Heart left ventricle (tissue), 16 donors: ENCODE results near the gene ADM2. TPM values are rescaled to one million over a fixed set of nuclear protein-coding genes. Genes with fewer than 3 reads are reported as not detected.

Source experiments
- ATAC-seq, 4 donors: fragments of 200-7000 bp; cut with Tn5 transposase; one replicate each; pipeline ENCODE4 v1.9.1; 2020 to 2022; ENCODE audit warnings: moderate library complexity in 4 of 4, mild to moderate bottlenecking in 3 of 4, moderate number of reproducible peaks in 1 of 4
- DNase-seq, 5 donors: peaks; one replicate each; pipeline ENCODE4 v3.0.0-alpha.2; 2020
- H3K27ac ChIP-seq, 12 donors: fragments of 200-600 bp; sonication (generic) in 4 of 12; one replicate each; pipeline versions ENCODE4 v1.5.0 to v1.8.0; 2016 to 2022; ENCODE audit warnings: mild to moderate bottlenecking in 2 of 12
- H3K27me3 ChIP-seq, 9 donors: fragments of 200-600 bp; sonication (generic) in 2 of 9; one replicate each; pipeline versions ENCODE4 v1.5.1 to v1.8.0; 2016 to 2022; ENCODE audit warnings: mild to moderate bottlenecking in 3 of 9
- H3K36me3 ChIP-seq, 9 donors: fragments of 200-600 bp; sonication (generic) in 2 of 9; one replicate each; pipeline versions ENCODE4 v1.5.0 to v1.8.0; 2018 to 2022; ENCODE audit warnings: mild to moderate bottlenecking in 2 of 9
- H3K4me1 ChIP-seq, 12 donors: fragments of 200-600 bp; sonication (generic) in 4 of 12; one replicate each; pipeline versions ENCODE4 v1.5.0 to v1.8.0; 2016 to 2022; ENCODE audit warnings: mild to moderate bottlenecking in 3 of 12
- H3K4me3 ChIP-seq, 12 donors: fragments of 200-600 bp; sonication (generic) in 4 of 12; one replicate each; pipeline versions ENCODE4 v1.5.0 to v1.8.0; 2017 to 2022; ENCODE audit warnings: mild to moderate bottlenecking in 9 of 12, moderate library complexity in 4 of 12
- H3K9me3 ChIP-seq, 12 donors: fragments of 200-600 bp; sonication (generic) in 4 of 12; one replicate each; pipeline versions ENCODE4 v1.5.0 to v1.8.0; 2016 to 2022; ENCODE audit warnings: mild to moderate bottlenecking in 1 of 12
- CTCF ChIP-seq, 12 donors: fragments of 200-600 bp; sonication (generic) in 4 of 12; IDR thresholded peaks; one replicate each; pipeline versions ENCODE4 v1.5.0 to v1.8.0; 2018 to 2022; ENCODE audit warnings: antibody characterized with exemption in 12 of 12, mild to moderate bottlenecking in 5 of 12
- POLR2A ChIP-seq, 2 donors: fragments of 450-650 bp; IDR thresholded peaks; one replicate each; pipeline ENCODE4 v1.6.1; 2017; ENCODE audit warnings: antibody characterized with exemption in 2 of 2, mild to moderate bottlenecking in 2 of 2, moderate library complexity in 2 of 2
- WGBS, 4 donors: extraction: QIAGEN DNeasy Blood & Tissue Kit in 2 of 4; methylation state at CpG; one replicate each; pipeline versions ENCODE4 v1.1.5 to v1.1.7; 2013 to 2018; 5-methylcytosine and 5-hydroxymethylcytosine counted together
- intact Hi-C, 10 donors: fragments of 100-400 bp; cut with DNase I; formaldehyde crosslinking; loops; one replicate each; pipeline versions ENCODE4 v1.11.1 to v1.14.2; 2022
- polyA plus RNA-seq, 2 donors: library from polyadenylated mRNA; stranded (reverse); fragments of 200-250 nt; gene quantifications; one replicate each; pipeline ENCODE4 v1.2.3, GENCODE V29; 2013
- total RNA-seq, 9 donors: library from RNA; depleted of rRNA in 2 of 9; stranded (reverse); fragments of >200 nt in 2 of 9; fragmentation: NEBNext Ultra II Directional in 3 of 9; extraction: Animal tissue kit (Norgen Biotek cat#: 25700) in 3 of 9; gene quantifications; one replicate each; pipeline versions ENCODE4 v1.1.0 to v1.2.4, GENCODE V29; 2016 to 2023
- donor health status: ischemic (EF 13 %, LVEDD 7.1; RV severe dilation, severe dysfunction).
- donor health status: healthy with polysubstance abuse.
- donor health status: DM: no; HTN: yes; CAD: no.
- donor health status: DM: no; HTN: no; CAD: no.
- donor health status: ischemic (EF 25% LVEDD 6.9; RV normal size, moderate dysfunction).
- donor health status: ischemic (EF 25% LVEDD 5.7; RV mildly dilated, moderate dysfunction).
- donor health status: healthy.
- donor health status: DM: yes; HTN: yes; CAD: no.
- donor health status: ischemic (EF 35%, LVEDD 5.7; RV mildly dilated, moderate dysfunction).
- donor health status: nonischemic (EF 11% LVEDD 7.7; RV severe dilation, severe dysfunction).
- donor health status: DM: yes; HTN: yes; CAD: no.
- donor health status: PGD.
- donor health status: ischemic (EF 29% LVEDD 5.4; RV normal size, mild dysfunction).
- donor health status: nonischemic (EF 23%, LVEDD 6.1; RV moderate dilation, normal function).

The ADM2 gene
- total and polyA plus RNA-seq, 11 donors, result 0.04 to 0.67 (median 0.20) TPM; not detected in 7

GRCh38 chr22:50443801-50444625, 37.3 kb upstream of the ADM2 start:
- intact Hi-C loops, result no loop called here
- ATAC-seq (peak in 3 of 4 donors; percentile 3 to 14 (median 8)), DNase-seq (peak in 2 of 5 donors; percentile 28 to 52)
- Histone ChIP-seq H3K9me3 (no peaks in the 10 kb centered on the region), H3K4me3 (no peak overlapping the region), H3K4me1 (peaks cover 0 to 13% (median 0%) of the 10 kb centered on the region in 12 donors), H3K27me3 (no peaks in the 10 kb centered on the region), H3K36me3 (peaks cover 0 to 88% (median 63%) of the 10 kb centered on the region in 9 donors), H3K27ac (no peak overlapping the region)
- WGBS, 4 donors, result 71 to 81% (median 77%) methylated on average over 24 to 28 of the region's 28 CpGs
- TF ChIP-seq POLR2A (IDR thresholded peaks at IDR 0.05) (no peak), CTCF (IDR thresholded peaks at IDR 0.05) (no peak)

GRCh38 chr22:50444663-50445062, 36.7 kb upstream of the ADM2 start:
- ATAC-seq (peak in 1 of 4 donors; percentile 7), DNase-seq (peak in 2 of 5 donors; percentile 28 to 42)
- H3K27me3 ChIP-seq, result no peaks in the 10 kb centered on the region
- no peaks in the 10 kb centered on the region for H3K9me3 ChIP-seq
- no peak for TF ChIP-seq POLR2A (IDR thresholded peaks at IDR 0.05)
- no peak overlapping the region for H3K27ac ChIP-seq
- H3K4me3 ChIP-seq, result no peak overlapping the region
- H3K4me1 ChIP-seq, result peaks cover 0 to 13% (median 0%) of the 10 kb centered on the region in 12 donors
- intact Hi-C loops, result no loop called here
- 79 to 96% (median 86%) methylated on average over 3 to 5 of the region's 5 CpGs for WGBS, 4 donors
- peaks cover 0 to 84% (median 60%) of the 10 kb centered on the region in 9 donors for H3K36me3 ChIP-seq

DNA sequence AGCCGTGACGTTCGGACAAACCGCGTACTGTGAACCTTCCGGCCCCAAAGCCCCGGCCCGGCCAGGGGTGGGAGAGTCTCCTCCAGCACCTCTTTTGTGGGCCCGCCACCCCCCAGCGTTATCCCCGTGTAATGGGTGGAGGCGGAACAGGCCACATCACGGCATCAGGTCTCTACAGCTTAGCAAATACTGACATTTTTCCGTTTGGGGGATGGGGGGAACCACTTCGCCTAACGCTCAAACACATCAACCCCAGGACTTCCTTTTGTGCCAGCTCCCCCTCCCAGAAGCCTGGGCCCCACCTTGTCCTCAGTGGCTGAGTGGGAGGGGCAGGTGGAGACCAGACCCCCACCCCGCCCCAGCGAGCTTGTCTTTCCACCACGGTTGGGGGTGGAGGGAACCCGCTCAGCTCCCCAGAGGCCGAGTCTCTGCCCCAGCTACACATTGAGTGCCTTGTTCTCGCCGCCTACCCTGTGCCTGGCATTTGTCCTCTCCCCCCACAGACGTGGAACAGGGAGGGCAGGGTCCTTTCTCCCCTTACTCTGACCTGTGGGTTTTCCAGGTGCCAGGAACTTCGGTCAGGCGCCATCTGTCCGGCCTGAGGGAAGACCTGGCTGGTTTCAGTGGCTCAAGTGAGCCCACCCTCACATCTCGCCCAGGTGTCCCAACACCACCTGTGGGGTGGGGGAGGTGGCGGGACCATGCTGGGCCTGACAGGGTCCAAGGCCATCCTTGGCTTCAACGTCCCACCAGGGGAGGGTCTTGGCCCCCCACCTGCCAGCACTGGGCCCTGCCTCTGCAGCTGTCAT, 36.1 kb upstream of the ADM2 start:
- H3K27me3 ChIP-seq, result no peaks in the 10 kb centered on the region
- no peak overlapping the region for H3K27ac ChIP-seq
- intact Hi-C loops, result no loop called here
- H3K9me3 ChIP-seq, result no peaks in the 10 kb centered on the region
- TF ChIP-seq CTCF (IDR thresholded peaks at IDR 0.05) (no peak), POLR2A (IDR thresholded peaks at IDR 0.05) (no peak)
- peaks cover 0 to 13% (median 0%) of the 10 kb centered on the region in 12 donors for H3K4me1 ChIP-seq
- DNase-seq (peak in 2 of 5 donors; percentile 25 to 60), ATAC-seq (peak in 1 of 4 donors; percentile 6)
- H3K36me3 ChIP-seq, result peaks cover 0 to 83% (median 59%) of the 10 kb centered on the region in 9 donors
- 76 to 82% (median 80%) methylated on average over 25 to 30 of the region's 30 CpGs for WGBS, 4 donors
- no peak overlapping the region for H3K4me3 ChIP-seq

- no peaks in the 10 kb centered on the region for H3K27me3 ChIP-seq
- peaks cover 0 to 81% (median 53%) of the 10 kb centered on the region in 9 donors for H3K36me3 ChIP-seq
- H3K9me3 ChIP-seq, result no peaks in the 10 kb centered on the region
- H3K4me3 ChIP-seq, result no peak overlapping the region
- no peak overlapping the region for H3K27ac ChIP-seq
- TF ChIP-seq POLR2A (IDR thresholded peaks at IDR 0.05) (no peak), CTCF (IDR thresholded peaks at IDR 0.05) (no peak)
- no peak for ATAC-seq
- peaks cover 0 to 13% (median 0%) of the 10 kb centered on the region in 12 donors for H3K4me1 ChIP-seq
- intact Hi-C loops, result no loop called here
- 72 to 79% (median 74%) methylated on average over 10 to 17 of the region's 17 CpGs for WGBS, 4 donors
- DNase-seq, result peak in 2 of 5 donors; percentile 21 to 51
These were observed 35.2 kb upstream of the ADM2 start for GRCh38 chr22:50445880-50446707.
